H1 (cell line): ENCODE data around the gene IL3. TPM values are rescaled to one million over a fixed set of nuclear protein-coding genes. Genes with fewer than 3 reads are reported as not detected.

Experiments used
- CTCF ChIA-PET: fragments of 300-600 bp; sonication (Branson Sonifier 250); formaldehyde crosslinking; loops from one replicate; lab custom pipeline; 2021; ENCODE audit not compliant: partially characterized antibody; lab: Charles Lee
- POLR2A ChIA-PET: fragments of 300-600 bp; sonication (Branson Sonifier 250); formaldehyde crosslinking; loops from one replicate; lab custom pipeline; 2021; ENCODE audit warnings: inconsistent platforms; ENCODE audit not compliant: partially characterized antibody; lab: Charles Lee
- DNase-seq, 2 experiments: peaks; one replicate each; pipeline versions ENCODE4 v3.0.0 to v3.0.0-alpha.2; 2010 to 2022; ENCODE audit warnings: low spot score in 2 of 2, low read depth in 1 of 2, mixed read lengths in 1 of 2
- FAIRE-seq: peaks from 2 replicates; lab custom pipeline; 2011; peaks lifted over from hg19 to GRCh38; lab: Jason Lieb, UNC
- H2AFZ ChIP-seq: 2 replicates; pipeline ENCODE4 v1.8.1; 2012; ENCODE audit warnings: low read length, inconsistent platforms
- H2AK5ac ChIP-seq: 2 replicates; pipeline ENCODE4 v1.6.1; 2013; ENCODE audit warnings: low read depth, low read length
- H2BK120ac ChIP-seq: replicated peaks from 2 replicates; pipeline ENCODE3; 2013; ENCODE audit warnings: low read depth, low read length, inconsistent platforms
- H2BK12ac ChIP-seq: 2 replicates; pipeline ENCODE4 v1.6.1; 2013; ENCODE audit warnings: low read depth, low read length
- H2BK15ac ChIP-seq: 2 replicates; pipeline ENCODE4 v1.6.1; 2013; ENCODE audit warnings: low read length
- H2BK20ac ChIP-seq: 2 replicates; pipeline ENCODE4 v1.6.1; 2013; ENCODE audit warnings: low read length
- H2BK5ac ChIP-seq: 2 replicates; pipeline ENCODE4 v1.6.1; 2013; ENCODE audit warnings: low read depth, low read length
- H3K14ac ChIP-seq: 2 replicates; pipeline ENCODE4 v1.6.1; 2013; ENCODE audit warnings: inconsistent platforms; ENCODE audit not compliant: insufficient read length
- H3K18ac ChIP-seq: 2 replicates; pipeline ENCODE4 v1.6.1; 2013; ENCODE audit warnings: low read length; ENCODE audit errors: extremely low read depth
- H3K23ac ChIP-seq: 2 replicates; pipeline ENCODE4 v1.6.1; 2013; ENCODE audit warnings: inconsistent platforms; ENCODE audit not compliant: insufficient read length
- H3K23me2 ChIP-seq: 2 replicates; pipeline ENCODE4 v1.6.1; 2013; ENCODE audit warnings: low read depth, low read length
- H3K27ac ChIP-seq: 2 replicates; pipeline ENCODE4 v1.6.1; 2011; ENCODE audit warnings: low read depth, low read length, inconsistent platforms
- H3K27me3 ChIP-seq, 4 experiments: replicated peaks in 1 of 4; 1 replicate in 1 of 4; 2 replicates in 3 of 4; pipeline versions ENCODE4 v1.6.1 to v1.8.1; 2011 to 2013; ENCODE audit warnings: low read length in 3 of 4, mild to moderate bottlenecking in 3 of 4, inconsistent platforms in 2 of 4, mixed read lengths in 2 of 4, moderate library complexity in 1 of 4; ENCODE audit not compliant: control insufficient read depth in 3 of 4, insufficient read depth in 3 of 4; ENCODE audit errors: extremely low read depth in 1 of 4
- H3K36me3 ChIP-seq, 4 experiments: 2 replicates each; pipeline versions ENCODE4 v1.6.1 to v1.8.1; 2011 to 2013; ENCODE audit warnings: mild to moderate bottlenecking in 4 of 4, low read length in 3 of 4, moderate library complexity in 2 of 4, control low read depth in 1 of 4, inconsistent platforms in 1 of 4; ENCODE audit not compliant: insufficient read depth in 4 of 4, control insufficient read depth in 2 of 4
- H3K4ac ChIP-seq: replicated peaks from 2 replicates; pipeline ENCODE3; 2013; ENCODE audit warnings: low read length, low read depth, mixed read lengths, inconsistent platforms; ENCODE audit not compliant: insufficient read length
- H3K4me1 ChIP-seq, 4 experiments: replicated peaks in 1 of 4; 1 replicate in 1 of 4; 2 replicates in 3 of 4; pipeline versions ENCODE4 v1.6.1 to v1.8.1; 2011 to 2013; ENCODE audit warnings: low read length in 3 of 4, inconsistent platforms in 2 of 4, mixed read lengths in 1 of 4; ENCODE audit not compliant: insufficient read depth in 4 of 4, control insufficient read depth in 3 of 4
- H3K4me2 ChIP-seq, 2 experiments: 2 replicates each; pipeline versions ENCODE4 v1.6.1 to v1.8.1; 2011 to 2013; ENCODE audit warnings: low read depth in 2 of 2, low read length in 2 of 2, control low read depth in 1 of 2, inconsistent platforms in 1 of 2, mild to moderate bottlenecking in 1 of 2; ENCODE audit not compliant: insufficient read depth in 1 of 2
- H3K4me3 ChIP-seq, 4 experiments: fragments of 200-600, 300-600 bp in 1 of 4; sonication (generic), shearing (Covaris generic), sonication (Bioruptor Twin) in 1 of 4; 2 replicates each; pipeline versions ENCODE4 v1.5.1 to v1.8.1; 2011 to 2016; ENCODE audit warnings: low read length in 4 of 4, low read depth in 3 of 4, control low read depth in 2 of 4, inconsistent platforms in 2 of 4, mild to moderate bottlenecking in 2 of 4, mixed read lengths in 1 of 4, moderate library complexity in 1 of 4; ENCODE audit not compliant: insufficient read depth in 2 of 4; ENCODE audit errors: extremely low read depth in 1 of 4
- H3K56ac ChIP-seq: replicated peaks from 2 replicates; pipeline ENCODE3; 2013; ENCODE audit warnings: low read depth, mild to moderate bottlenecking, mixed read lengths, low read length, inconsistent platforms; ENCODE audit not compliant: insufficient read length
- H3K79me1 ChIP-seq: 2 replicates; pipeline ENCODE4 v1.6.1; 2013; ENCODE audit warnings: low read depth, low read length, control low read depth
- H3K79me2 ChIP-seq, 2 experiments: 2 replicates each; pipeline versions ENCODE4 v1.6.1 to v1.8.1; 2012 to 2013; ENCODE audit warnings: low read length in 2 of 2, mild to moderate bottlenecking in 2 of 2, inconsistent platforms in 1 of 2; ENCODE audit not compliant: insufficient read depth in 2 of 2, control insufficient read depth in 1 of 2
- H3K9ac ChIP-seq, 4 experiments: replicated peaks in 1 of 4; 1 replicate in 1 of 4; 2 replicates in 3 of 4; pipeline versions ENCODE4 v1.6.1 to v1.8.1; 2011 to 2013; ENCODE audit warnings: low read depth in 3 of 4, low read length in 3 of 4, control low read depth in 2 of 4, mild to moderate bottlenecking in 2 of 4, moderate library complexity in 2 of 4, inconsistent platforms in 1 of 4; ENCODE audit errors: extremely low read depth in 1 of 4
- H3K9me3 ChIP-seq, 2 experiments: 2 replicates each; pipeline versions ENCODE4 v1.6.1 to v1.8.1; 2012 to 2013; ENCODE audit warnings: mild to moderate bottlenecking in 2 of 2, moderate library complexity in 2 of 2, control low read depth in 1 of 2, inconsistent platforms in 1 of 2, low read depth in 1 of 2, low read length in 1 of 2, mixed read lengths in 1 of 2; ENCODE audit not compliant: insufficient read depth in 2 of 2
- H4K20me1 ChIP-seq, 2 experiments: replicated peaks in 1 of 2; 2 replicates each; pipeline versions ENCODE3 to v1.8.1; 2011 to 2013; ENCODE audit warnings: inconsistent platforms in 2 of 2, low read length in 2 of 2, mild to moderate bottlenecking in 1 of 2; ENCODE audit not compliant: insufficient read depth in 2 of 2, control insufficient read depth in 1 of 2
- H4K5ac ChIP-seq: 2 replicates; pipeline ENCODE4 v1.6.1; 2013; ENCODE audit warnings: low read length, low read depth, mixed read lengths, inconsistent platforms; ENCODE audit not compliant: insufficient read length
- H4K8ac ChIP-seq: 2 replicates; pipeline ENCODE4 v1.8.0; 2013; ENCODE audit warnings: mild to moderate bottlenecking, moderate library complexity, low read length, inconsistent platforms; ENCODE audit not compliant: insufficient read depth; ENCODE audit errors: extremely low read depth
- H4K91ac ChIP-seq: replicated peaks from 2 replicates; pipeline ENCODE3; 2013; ENCODE audit warnings: low read length, mixed read lengths, inconsistent platforms; ENCODE audit not compliant: insufficient read length
- BACH1 ChIP-seq: IDR thresholded peaks from 2 replicates; pipeline ENCODE4 v1.6.1; 2012; ENCODE audit warnings: low read length, improper control_type of control experiment
- BRCA1 ChIP-seq: IDR thresholded peaks from 2 replicates; pipeline ENCODE4 v1.6.1; 2012; ENCODE audit warnings: low read depth, low read length, improper control_type of control experiment
- CTBP2 ChIP-seq: IDR thresholded peaks from 2 replicates; pipeline ENCODE4 v1.7.0; 2011; ENCODE audit warnings: borderline replicate concordance, mild to moderate bottlenecking, moderate library complexity, mixed read lengths, low read length; ENCODE audit not compliant: insufficient read depth, insufficient read length
- EGR1 ChIP-seq: IDR thresholded peaks from 2 replicates; pipeline ENCODE4 v1.6.1; 2011; ENCODE audit warnings: low read depth, low read length, borderline replicate concordance
- HDAC2 ChIP-seq, 2 experiments: fragments of 300-600 bp in 1 of 2; sonication (generic) in 1 of 2; IDR thresholded peaks; 2 replicates each; pipeline ENCODE4 v1.6.1; 2011 to 2012; ENCODE audit warnings: low read depth in 2 of 2, low read length in 2 of 2, mild to moderate bottlenecking in 2 of 2, moderate library complexity in 2 of 2, borderline replicate concordance in 1 of 2, inconsistent platforms in 1 of 2
- MAFK ChIP-seq: IDR thresholded peaks from 2 replicates; pipeline ENCODE4 v1.6.1; 2012; ENCODE audit warnings: low read depth, mild to moderate bottlenecking, improper control_type of control experiment, low read length
- PHF8 ChIP-seq: fragments of 200-600 bp; sonication (generic); conservative IDR thresholded peaks from 2 replicates; pipeline ENCODE4 v1.7.1; 2012; ENCODE audit warnings: low read depth, mild to moderate bottlenecking, inconsistent platforms, low read length, moderate library complexity
- RXRA ChIP-seq: IDR thresholded peaks from 2 replicates; pipeline ENCODE4 v1.6.1; 2011; ENCODE audit warnings: low read depth, mild to moderate bottlenecking, low read length, moderate library complexity; ENCODE audit not compliant: insufficient read depth
- SIN3A ChIP-seq, 2 experiments: IDR thresholded peaks in 1 of 2; conservative IDR thresholded peaks in 1 of 2; 2 replicates each; pipeline ENCODE4 v1.6.1; 2011 to 2012; ENCODE audit warnings: low read length in 2 of 2, improper control_type of control experiment in 1 of 2, low read depth in 1 of 2, mild to moderate bottlenecking in 1 of 2
- SP4 ChIP-seq: IDR thresholded peaks from 2 replicates; pipeline ENCODE4 v1.6.1; 2012; ENCODE audit warnings: low read length, inconsistent platforms
- TAF1 ChIP-seq: IDR thresholded peaks from 2 replicates; pipeline ENCODE4 v1.6.1; 2011; ENCODE audit warnings: mild to moderate bottlenecking, low read depth, low read length
- WGBS, 2 experiments: shearing (Covaris generic) in 1 of 2; methylation state at CpG; one replicate each; pipeline versions ENCODE4 v1.1.6 to v1.1.7; 2013 to 2015; ENCODE audit warnings: low lambda C conversion rate in 2 of 2, mixed read lengths in 2 of 2, inconsistent platforms in 1 of 2, low coverage in 1 of 2, missing lambda C conversion rate in 1 of 2; ENCODE audit not compliant: insufficient replicate concordance in 2 of 2, insufficient coverage in 1 of 2, insufficient read length in 1 of 2; ENCODE audit errors: extremely low coverage in 1 of 2, missing lambda C conversion rate in 1 of 2; 5-methylcytosine and 5-hydroxymethylcytosine counted together
- polyA plus RNA-seq, 7 experiments: library from polyadenylated mRNA; depleted of rRNA in 3 of 7; stranded (reverse) in 5 of 7; unstranded in 2 of 7; fragments of >200 nt in 5 of 7; fragments of 200-250 nt in 2 of 7; gene quantifications; 1 replicate in 5 of 7; 2 replicates in 1 of 7; 4 replicates in 1 of 7; pipeline versions ENCODE4 v1.2.1 to v1.2.3, GENCODE V29; 2011 to 2013; ENCODE audit warnings: missing spikeins in 2 of 7, mixed read lengths in 2 of 7
- total RNA-seq: library from RNA; stranded (reverse); fragmentation: NEBNext Ultra II Directional; extraction: Animal tissue kit (Norgen Biotek cat#: 25700); gene quantifications from 2 replicates; pipeline ENCODE4 v1.2.1, GENCODE V29; 2021

Gene IL3
- total and polyA plus RNA-seq, 2 of the 8 experiments (the other 6 are each of a cell fraction or from before 2014, with no cell fraction given): not detected

GRCh38 chr5:132074772-132075718 is 14.6 kb downstream of the IL3 start:
- H3K9ac ChIP-seq: no peak overlapping the region
- no peak overlapping the region for H4K8ac ChIP-seq
- H4K20me1 ChIP-seq: no peaks in the 10 kb centered on the region
- ChIA-PET CTCF (interaction anchor here (0.6 to 3.7 kb wide), 6 partner anchors 11 to 430 kb away, joined by 3 to 26 read pairs (median 4); no protein-coding TSS in a partner anchor), POLR2A (no interaction called here)
- H3K4me2 ChIP-seq: no peak overlapping the region
- H3K56ac ChIP-seq: no peak overlapping the region
- H2BK120ac ChIP-seq: no peak overlapping the region
- no peaks in the 10 kb centered on the region for H3K36me3 ChIP-seq
- no peaks in the 10 kb centered on the region for H3K79me2 ChIP-seq
- H2BK12ac ChIP-seq: no peak overlapping the region
- no peaks in the 10 kb centered on the region for H3K9me3 ChIP-seq
- H2BK5ac ChIP-seq: no peak overlapping the region
- H3K27me3 ChIP-seq: no peaks in the 10 kb centered on the region
- H3K4ac ChIP-seq: no peak overlapping the region
- H3K23me2 ChIP-seq: no peaks in the 10 kb centered on the region
- no peak overlapping the region for H2BK20ac ChIP-seq
- H3K14ac ChIP-seq: no peak overlapping the region
- H4K5ac ChIP-seq: no peak overlapping the region
- no peak overlapping the region for H2AFZ ChIP-seq
- H3K4me1 ChIP-seq: peaks cover 0 to 2% (median 0%) of the 10 kb centered on the region in 4 experiments; a peak in 1 of 7 replicates
- no peak overlapping the region for H2BK15ac ChIP-seq
- no peak overlapping the region for H3K23ac ChIP-seq
- FAIRE-seq (no peak), DNase-seq (no peak)
- 88% methylated on average over 16 of the region's 16 CpGs; no CpG with 5 or more reads in 1 of the 2 experiments for WGBS, 2 experiments
- no peak overlapping the region for H3K27ac ChIP-seq
- H4K91ac ChIP-seq: no peak overlapping the region
- no peaks in the 10 kb centered on the region for H3K79me1 ChIP-seq
- no peak overlapping the region for H3K4me3 ChIP-seq
- no peak overlapping the region; the same call in 1 of the 2 replicates for H3K18ac ChIP-seq
- H2AK5ac ChIP-seq: no peak overlapping the region
- TF ChIP-seq MAFK (no peak), SP4 (no peak), EGR1 (no peak), HDAC2 (IDR thresholded peaks at IDR 0.05; ENCODE audit: borderline replicate concordance in 1 of 2, low read depth in 2 of 2, low read length in 2 of 2) (no peak), BACH1 (no peak), PHF8 (no peak), SIN3A (conservative IDR thresholded peaks at IDR 0.05 in 1 of 2, IDR thresholded peaks at IDR 0.05 in 1 of 2; ENCODE audit: low read depth in 1 of 2, low read length in 2 of 2) (no peak), CTBP2 (no peak), RXRA (no peak), TAF1 (no peak), BRCA1 (no peak)
